Measurements from ENCODE around the gene ZNF891. TPM values are rescaled to one million over a fixed set of nuclear protein-coding genes. Genes with fewer than 3 reads are reported as not detected.

Gene ZNF891
- total RNA-seq, 1 experiment from 2014 or later: 2.1 TPM

DNA sequence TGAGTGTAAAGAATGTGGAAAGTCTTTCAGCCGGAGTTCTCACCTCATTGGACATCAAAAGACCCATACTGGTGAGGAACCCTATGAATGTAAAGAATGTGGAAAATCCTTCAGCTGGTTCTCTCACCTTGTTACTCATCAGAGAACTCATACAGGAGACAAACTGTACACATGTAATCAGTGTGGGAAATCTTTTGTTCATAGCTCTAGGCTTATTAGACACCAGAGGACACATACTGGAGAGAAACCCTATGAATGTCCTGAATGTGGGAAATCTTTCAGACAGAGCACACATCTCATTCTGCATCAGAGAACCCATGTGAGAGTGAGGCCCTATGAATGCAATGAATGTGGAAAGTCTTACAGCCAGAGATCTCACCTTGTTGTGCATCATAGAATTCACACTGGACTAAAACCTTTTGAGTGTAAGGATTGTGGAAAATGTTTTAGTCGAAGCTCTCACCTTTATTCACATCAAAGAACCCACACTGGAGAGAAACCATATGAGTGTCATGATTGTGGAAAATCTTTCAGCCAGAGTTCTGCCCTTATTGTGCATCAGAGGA lies 26.1 kb upstream of the ZNF891 start:
- Histone ChIP-seq H3K79me1 (ENCODE audit: insufficient read depth, low read depth, low read length, poor library complexity, severe bottlenecking) (no peaks in the 10 kb centered on the region), H4K5ac (ENCODE audit: insufficient read length, low read depth, low read length) (no peak overlapping the region), H3K9ac (ENCODE audit: extremely low read depth, insufficient read length, low read length) (no peak overlapping the region), H3K4me1 (ENCODE audit: insufficient read depth, low read length) (no peaks in the 10 kb centered on the region), H3K56ac (ENCODE audit: insufficient read length, low read depth, low read length) (no peak overlapping the region), H3K27ac (ENCODE audit: insufficient read length, low read depth, low read length) (no peak overlapping the region), H4K20me1 (ENCODE audit: control insufficient read depth, insufficient read depth, insufficient read length) (no peaks in the 10 kb centered on the region), H2BK120ac (ENCODE audit: low read depth, low read length, poor library complexity, severe bottlenecking) (no peak overlapping the region), H3K23ac (ENCODE audit: insufficient read length, low read depth, low read length) (no peak overlapping the region), H2AFZ (ENCODE audit: low read length) (no peak overlapping the region), H3K27me3 (ENCODE audit: insufficient read depth, low read length) (no peaks in the 10 kb centered on the region), H3K4ac (ENCODE audit: low read depth, low read length) (no peak overlapping the region), H3T11ph (ENCODE audit: low read length) (no peak overlapping the region), H3K14ac (ENCODE audit: insufficient read depth, low read length) (no peak overlapping the region), H4K91ac (ENCODE audit: insufficient read length, low read depth, low read length) (no peak overlapping the region), H3K4me2 (ENCODE audit: insufficient read depth, insufficient read length, low read length) (no peak overlapping the region), H2BK15ac (ENCODE audit: low read depth, low read length) (no peak overlapping the region), H2BK12ac (ENCODE audit: insufficient read length, low read depth, low read length) (no peak overlapping the region), H3K18ac (ENCODE audit: insufficient read length, low read depth, low read length) (no peak overlapping the region), H2AK5ac (ENCODE audit: insufficient read length, low read length) (no peak overlapping the region), H2BK5ac (ENCODE audit: insufficient read length, low read length) (no peak overlapping the region), H3K79me2 (ENCODE audit: insufficient read depth, low read length) (no peaks in the 10 kb centered on the region), H4K8ac (replicated peaks; ENCODE audit: insufficient read length, low read depth, low read length) (no peak overlapping the region), H3K9me3 (ENCODE audit: control insufficient read depth, low read depth, low read length) (peaks cover 79% of the 10 kb centered on the region), H2BK20ac (ENCODE audit: low read depth, low read length, poor library complexity, severe bottlenecking) (no peak overlapping the region), H3K23me2 (ENCODE audit: insufficient read length, low read depth, low read length, poor library complexity, severe bottlenecking) (no peaks in the 10 kb centered on the region)
- Mint-ChIP-seq H3K36me3 (ENCODE audit: insufficient read depth in 1 of 3, low read depth in 3 of 3) (peaks cover 83 to 92% (median 88%) of the 10 kb centered on the region in 3 experiments), H3K4me1 (no peaks in the 10 kb centered on the region), H3K4me3 (no peak overlapping the region), H3K27me3 (ENCODE audit: low read depth) (peaks cover 1% of the 10 kb centered on the region), H3K27ac (no peak overlapping the region), H3K9me3 (peaks cover 91 to 94% of the 10 kb centered on the region in 2 experiments)
- TF ChIP-seq, protein P1, sequence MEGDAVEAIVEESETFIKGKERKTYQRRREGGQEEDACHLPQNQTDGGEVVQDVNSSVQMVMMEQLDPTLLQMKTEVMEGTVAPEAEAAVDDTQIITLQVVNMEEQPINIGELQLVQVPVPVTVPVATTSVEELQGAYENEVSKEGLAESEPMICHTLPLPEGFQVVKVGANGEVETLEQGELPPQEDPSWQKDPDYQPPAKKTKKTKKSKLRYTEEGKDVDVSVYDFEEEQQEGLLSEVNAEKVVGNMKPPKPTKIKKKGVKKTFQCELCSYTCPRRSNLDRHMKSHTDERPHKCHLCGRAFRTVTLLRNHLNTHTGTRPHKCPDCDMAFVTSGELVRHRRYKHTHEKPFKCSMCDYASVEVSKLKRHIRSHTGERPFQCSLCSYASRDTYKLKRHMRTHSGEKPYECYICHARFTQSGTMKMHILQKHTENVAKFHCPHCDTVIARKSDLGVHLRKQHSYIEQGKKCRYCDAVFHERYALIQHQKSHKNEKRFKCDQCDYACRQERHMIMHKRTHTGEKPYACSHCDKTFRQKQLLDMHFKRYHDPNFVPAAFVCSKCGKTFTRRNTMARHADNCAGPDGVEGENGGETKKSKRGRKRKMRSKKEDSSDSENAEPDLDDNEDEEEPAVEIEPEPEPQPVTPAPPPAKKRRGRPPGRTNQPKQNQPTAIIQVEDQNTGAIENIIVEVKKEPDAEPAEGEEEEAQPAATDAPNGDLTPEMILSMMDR (conservative IDR thresholded peaks at IDR 0.05): no peak
- no peak for DNase-seq
- WGBS (ENCODE audit: extremely low coverage, insufficient read length, low lambda C conversion rate): no CpG with 5 or more reads among the region's 2 CpGs

Data from H9 (cell line).